ENCODE measurements around the gene MAFG. TPM values are rescaled to one million over a fixed set of nuclear protein-coding genes. Genes with fewer than 3 reads are reported as not detected.
A peak's percentile ranks its signal among the peaks of the same experiment; 100 is the strongest.

Gene MAFG
- total RNA-seq, 1 experiment from 2014 or later = 31.4 TPM

GRCh38 chr17:81884520-81884919, 43.0 kb downstream of the MAFG start:
- H2AFZ ChIP-seq (ENCODE audit: low read length) = no peak overlapping the region
- H2BK12ac ChIP-seq (ENCODE audit: insufficient read length, low read depth, low read length) = no peak overlapping the region
- peaks cover 10% of the 10 kb centered on the region for H3K79me1 ChIP-seq (ENCODE audit: insufficient read depth, low read depth, low read length, poor library complexity, severe bottlenecking)
- no peak overlapping the region for H2AK5ac ChIP-seq (ENCODE audit: insufficient read length, low read length)
- no peak overlapping the region for H2BK120ac ChIP-seq (ENCODE audit: low read depth, low read length, poor library complexity, severe bottlenecking)
- no peak for DNase-seq
- peaks cover 4% of the 10 kb centered on the region; the same call in 1 of the 2 replicates for H3K79me2 ChIP-seq (ENCODE audit: insufficient read depth, low read length)
- no peak overlapping the region for H2BK5ac ChIP-seq (ENCODE audit: insufficient read length, low read length)
- no peak overlapping the region for H3K4me2 ChIP-seq (ENCODE audit: insufficient read depth, insufficient read length, low read length)
- no peak overlapping the region for H3K18ac ChIP-seq (ENCODE audit: insufficient read length, low read depth, low read length)
- no peak overlapping the region for H4K91ac ChIP-seq (ENCODE audit: insufficient read length, low read depth, low read length)
- no peak overlapping the region for H3K9ac ChIP-seq (ENCODE audit: extremely low read depth, insufficient read length, low read length)
- H4K8ac ChIP-seq (replicated peaks; ENCODE audit: insufficient read length, low read depth, low read length) = no peak overlapping the region
- WGBS (ENCODE audit: extremely low coverage, insufficient read length, low lambda C conversion rate) = no CpG with 5 or more reads among the region's 11 CpGs
- no peaks in the 10 kb centered on the region for H3K4me1 ChIP-seq (ENCODE audit: insufficient read depth, low read length)
- Mint-ChIP-seq H3K4me3 (no peak overlapping the region), H3K27ac (0 out of 7 replicates have a peak overlapping the region, but pooled peaks of 1 of the 3 experiments have one; percentile 44), H3K4me1 (peaks cover 3 to 4% of the 10 kb centered on the region in 2 experiments; a peak in 2 of 4 replicates), H3K9me3 (no peaks in the 10 kb centered on the region), H3K36me3 (ENCODE audit: insufficient read depth in 1 of 3, low read depth in 3 of 3) (peaks cover 53 to 88% (median 74%) of the 10 kb centered on the region in 3 experiments), H3K27me3 (ENCODE audit: low read depth) (0 out of 2 replicates have a peak, but pooled peaks cover 1% of the 10 kb centered on the region)
- H3K56ac ChIP-seq (ENCODE audit: insufficient read length, low read depth, low read length) = no peak overlapping the region
- no peaks in the 10 kb centered on the region for H3K9me3 ChIP-seq (ENCODE audit: control insufficient read depth, low read depth, low read length)
- H4K20me1 ChIP-seq (ENCODE audit: control insufficient read depth, insufficient read depth, insufficient read length) = no peaks in the 10 kb centered on the region
- no peak overlapping the region for H3K27ac ChIP-seq (ENCODE audit: insufficient read length, low read depth, low read length)
- no peak for TF ChIP-seq CTCF (conservative IDR thresholded peaks at IDR 0.05)
- no peak overlapping the region for H3K14ac ChIP-seq (ENCODE audit: insufficient read depth, low read length)
- no peak overlapping the region for H3K4ac ChIP-seq (ENCODE audit: low read depth, low read length)
- H3K23me2 ChIP-seq (ENCODE audit: insufficient read length, low read depth, low read length, poor library complexity, severe bottlenecking) = no peaks in the 10 kb centered on the region
- H3K27me3 ChIP-seq (ENCODE audit: insufficient read depth, low read length) = no peaks in the 10 kb centered on the region
- no peak overlapping the region for H3T11ph ChIP-seq (ENCODE audit: low read length)
- H2BK20ac ChIP-seq (ENCODE audit: low read depth, low read length, poor library complexity, severe bottlenecking) = no peak overlapping the region
- H2BK15ac ChIP-seq (ENCODE audit: low read depth, low read length) = no peak overlapping the region
- no peak overlapping the region for H3K23ac ChIP-seq (ENCODE audit: insufficient read length, low read depth, low read length)
- H4K5ac ChIP-seq (ENCODE audit: insufficient read length, low read depth, low read length) = no peak overlapping the region

All from H9 (cell line).